ENCODE measurements around the gene GUCD1.
"Not testable (repeated sequence)": the region's sequence is repeated elsewhere in the genome, so short reads cannot be mapped to it uniquely, and the experiment has no call there.

DNA sequence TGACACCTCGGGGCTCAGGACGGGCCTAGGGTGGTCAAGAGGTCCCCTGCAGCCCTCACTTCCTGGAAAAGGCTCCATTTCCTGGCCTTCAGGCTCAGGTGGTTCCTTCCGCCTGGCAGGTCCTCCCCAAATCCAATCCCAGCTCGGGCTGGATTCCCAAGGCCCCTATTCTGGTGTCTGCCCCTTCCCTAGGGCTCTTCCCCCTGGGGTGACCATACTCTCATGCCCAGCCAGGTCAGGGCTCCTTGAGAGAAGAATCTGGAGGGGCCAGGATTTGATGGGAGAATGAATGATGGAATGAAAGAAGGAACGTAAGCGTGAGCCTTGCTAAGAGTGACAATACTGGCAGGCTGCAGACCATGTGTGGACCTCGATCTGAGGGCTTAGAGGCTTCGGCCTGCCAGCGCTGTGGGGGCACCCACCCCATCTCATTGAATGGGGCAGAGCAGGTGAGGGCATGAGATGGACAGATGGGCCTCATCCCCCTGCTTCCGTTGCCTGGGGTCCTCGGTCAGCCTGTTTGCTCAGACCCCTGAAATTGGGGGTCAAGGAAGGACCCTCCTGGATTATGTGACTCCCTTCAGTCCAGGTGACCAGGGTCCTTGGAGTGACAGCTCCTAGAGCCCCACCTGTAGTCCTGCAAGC is 47.3 kb upstream of the GUCD1 start:
- TF ChIP-seq, protein P1, sequence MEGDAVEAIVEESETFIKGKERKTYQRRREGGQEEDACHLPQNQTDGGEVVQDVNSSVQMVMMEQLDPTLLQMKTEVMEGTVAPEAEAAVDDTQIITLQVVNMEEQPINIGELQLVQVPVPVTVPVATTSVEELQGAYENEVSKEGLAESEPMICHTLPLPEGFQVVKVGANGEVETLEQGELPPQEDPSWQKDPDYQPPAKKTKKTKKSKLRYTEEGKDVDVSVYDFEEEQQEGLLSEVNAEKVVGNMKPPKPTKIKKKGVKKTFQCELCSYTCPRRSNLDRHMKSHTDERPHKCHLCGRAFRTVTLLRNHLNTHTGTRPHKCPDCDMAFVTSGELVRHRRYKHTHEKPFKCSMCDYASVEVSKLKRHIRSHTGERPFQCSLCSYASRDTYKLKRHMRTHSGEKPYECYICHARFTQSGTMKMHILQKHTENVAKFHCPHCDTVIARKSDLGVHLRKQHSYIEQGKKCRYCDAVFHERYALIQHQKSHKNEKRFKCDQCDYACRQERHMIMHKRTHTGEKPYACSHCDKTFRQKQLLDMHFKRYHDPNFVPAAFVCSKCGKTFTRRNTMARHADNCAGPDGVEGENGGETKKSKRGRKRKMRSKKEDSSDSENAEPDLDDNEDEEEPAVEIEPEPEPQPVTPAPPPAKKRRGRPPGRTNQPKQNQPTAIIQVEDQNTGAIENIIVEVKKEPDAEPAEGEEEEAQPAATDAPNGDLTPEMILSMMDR (IDR thresholded peaks at IDR 0.05; ENCODE audit: low read length) = not testable (repeated sequence)
- not testable (repeated sequence) for TF ChIP-seq EZH2 (IDR thresholded peaks at IDR 0.05; ENCODE audit: borderline replicate concordance, low read length)

All from OCI-LY1 (cell line).